Epithelial cell of esophagus (primary cell): ENCODE results near the gene ABCC10.

Experiments
- DNase-seq: peaks from one replicate; pipeline ENCODE4 v3.0.0; 2010; ENCODE audit warnings: low read depth
- H3K4me3 ChIP-seq: 2 replicates; pipeline ENCODE4 v1.5.1; 2011; ENCODE audit warnings: mild to moderate bottlenecking, low read length, control low read depth
- CTCF ChIP-seq: IDR thresholded peaks from 2 replicates; pipeline ENCODE4 v1.5.1; 2011; ENCODE audit warnings: low read depth, mild to moderate bottlenecking, low read length, control low read depth, inconsistent platforms; ENCODE audit not compliant: insufficient read depth; ENCODE audit errors: missing control alignments

ABCC10 gene

GRCh38 chr6:43432009-43432945, 4.9 kb downstream of the ABCC10 start:
- H3K4me3 ChIP-seq: no peak overlapping the region
- DNase-seq: no peak
- no peak for TF ChIP-seq CTCF

- no peak for DNase-seq
- no peak overlapping the region for H3K4me3 ChIP-seq
- no peak for TF ChIP-seq CTCF
Observed at GRCh38 chr6:43433148-43433547, 5.8 kb downstream of the ABCC10 start.

GRCh38 chr6:43434001-43434840, 6.9 kb downstream of the ABCC10 start:
- no peak for DNase-seq
- H3K4me3 ChIP-seq: no peak overlapping the region
- TF ChIP-seq CTCF: no peak

DNA sequence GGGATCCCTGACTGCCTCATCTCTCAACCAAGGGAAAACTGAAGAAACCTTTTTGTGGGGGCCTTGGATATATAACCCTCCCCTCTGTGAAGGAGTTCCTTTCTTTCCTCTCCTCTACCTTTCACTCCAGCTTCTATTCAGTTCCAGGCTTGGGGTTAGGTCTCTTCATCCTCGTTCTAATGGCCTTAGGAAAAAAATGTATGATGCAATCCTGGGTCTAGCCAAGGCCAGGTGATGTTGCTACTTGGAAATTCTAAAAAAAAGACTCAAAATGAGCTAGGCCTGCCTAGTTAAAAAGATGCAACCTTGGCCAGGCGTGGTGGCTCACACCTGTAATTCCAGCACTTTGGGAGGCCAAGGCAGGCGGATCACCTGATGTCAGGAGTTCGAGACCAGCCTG, 7.6 kb downstream of the ABCC10 start:
- no peak for DNase-seq
- TF ChIP-seq CTCF: no peak
- no peak overlapping the region for H3K4me3 ChIP-seq

DNA sequence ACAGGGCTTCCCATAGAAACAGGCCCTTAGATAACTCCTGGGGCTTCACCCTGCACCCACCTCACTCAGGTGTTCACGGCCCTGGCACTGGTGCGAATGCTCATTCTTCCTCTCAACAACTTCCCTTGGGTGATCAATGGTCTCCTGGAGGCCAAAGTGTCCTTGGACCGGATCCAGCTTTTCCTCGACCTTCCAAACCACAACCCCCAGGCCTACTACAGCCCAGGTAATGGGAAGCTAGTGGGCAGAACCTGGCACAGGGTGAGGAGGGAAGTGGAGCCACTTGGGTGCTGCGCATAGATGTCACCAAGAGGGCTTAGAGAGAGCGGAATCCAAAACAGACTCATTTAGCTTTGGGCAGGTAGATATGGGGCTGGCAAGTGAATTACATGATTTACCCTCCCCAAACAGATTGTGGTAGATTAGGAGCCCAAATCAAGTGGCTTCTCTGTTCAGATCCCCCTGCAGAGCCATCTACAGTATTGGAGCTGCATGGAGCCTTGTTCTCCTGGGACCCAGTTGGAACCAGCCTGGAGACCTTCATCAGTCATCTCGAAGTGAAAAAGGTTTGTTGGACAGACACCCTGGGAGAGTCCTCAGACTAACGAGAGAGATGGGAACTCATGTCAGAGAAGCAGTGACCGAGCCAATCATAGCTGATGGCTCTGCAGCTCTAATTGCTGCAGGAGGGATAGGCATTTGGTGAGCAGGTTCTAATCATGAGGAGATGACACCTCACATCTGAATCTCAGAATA, 8.5 kb downstream of the ABCC10 start:
- H3K4me3 ChIP-seq: no peak overlapping the region
- DNase-seq: no peak
- TF ChIP-seq CTCF: no peak

DNA sequence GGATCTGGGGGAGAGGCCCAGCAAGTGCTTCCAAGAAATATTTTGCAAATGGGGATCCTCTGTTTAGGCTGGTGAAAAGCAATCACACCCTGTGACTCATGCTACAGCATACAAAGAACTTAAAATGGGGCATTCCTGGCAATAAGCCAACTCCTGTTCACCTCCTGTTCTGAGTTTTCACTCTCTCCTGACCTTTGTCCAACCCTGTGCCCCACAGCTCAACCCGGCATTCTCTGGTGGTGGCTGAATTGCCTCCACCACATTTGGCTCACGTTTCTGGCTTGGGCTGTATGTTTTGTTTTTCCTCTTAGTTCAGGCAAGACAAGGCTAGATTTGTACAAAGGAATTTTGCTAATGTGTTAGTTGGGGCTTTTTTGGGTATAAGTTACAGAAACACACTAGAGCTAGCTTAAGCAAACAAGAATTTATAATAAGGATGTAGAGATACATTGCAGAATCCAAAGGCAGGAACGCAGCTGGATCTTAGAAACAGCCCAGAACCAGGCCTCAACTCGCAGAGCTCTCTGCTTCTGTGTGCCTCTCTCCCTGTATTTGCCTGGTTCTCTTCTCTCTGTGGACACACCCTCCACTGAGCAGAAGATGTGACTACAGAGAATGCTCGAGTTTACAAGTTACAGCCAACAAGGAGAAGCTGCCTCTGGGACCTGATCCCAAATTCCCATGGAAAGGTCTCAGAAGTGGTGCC, 9.4 kb downstream of the ABCC10 start:
- TF ChIP-seq CTCF: no peak
- peak; percentile 83 for DNase-seq
- no peak overlapping the region for H3K4me3 ChIP-seq
